Neutrophil (primary cell): ENCODE data around the gene ANGEL1.

Source experiments
- H3K27ac ChIP-seq: fragments of 200-600 bp; sonication (generic); 2 replicates; pipeline ENCODE4 v1.5.1; 2016; ENCODE audit warnings: mild to moderate bottlenecking, moderate library complexity
- H3K27me3 ChIP-seq: fragments of 200-600 bp; sonication (generic); 2 replicates; pipeline ENCODE4 v1.6.0; 2016; ENCODE audit warnings: mild to moderate bottlenecking
- H3K36me3 ChIP-seq: fragments of 200-600 bp; sonication (generic); 2 replicates; pipeline ENCODE4 v1.5.1; 2017
- H3K4me1 ChIP-seq, 2 experiments: fragments of 200-600 bp in 1 of 2; sonication (generic) in 1 of 2; 1 replicate in 1 of 2; 2 replicates in 1 of 2; pipeline versions ENCODE4 v1.5.1 to v1.6.1; 2013 to 2016; ENCODE audit warnings: low read depth in 1 of 2, low read length in 1 of 2, mild to moderate bottlenecking in 1 of 2, moderate library complexity in 1 of 2; ENCODE audit not compliant: control insufficient read depth in 1 of 2, insufficient read depth in 1 of 2
- H3K4me3 ChIP-seq, 2 experiments: fragments of 200-600 bp in 1 of 2; sonication (generic) in 1 of 2; 1 replicate in 1 of 2; 2 replicates in 1 of 2; pipeline ENCODE4 v1.5.1; 2013 to 2016; ENCODE audit warnings: low read depth in 1 of 2, low read length in 1 of 2, mild to moderate bottlenecking in 1 of 2, moderate library complexity in 1 of 2
- H3K9me3 ChIP-seq: fragments of 200-600 bp; sonication (generic); 2 replicates; pipeline ENCODE4 v1.5.1; 2016
- TF ChIP-seq, protein P1 (sequence below): fragments of 200-600 bp; sonication (generic); IDR thresholded peaks from 2 replicates; pipeline ENCODE4 v1.5.1; 2016; ENCODE audit warnings: antibody characterized with exemption

The ANGEL1 gene

DNA sequence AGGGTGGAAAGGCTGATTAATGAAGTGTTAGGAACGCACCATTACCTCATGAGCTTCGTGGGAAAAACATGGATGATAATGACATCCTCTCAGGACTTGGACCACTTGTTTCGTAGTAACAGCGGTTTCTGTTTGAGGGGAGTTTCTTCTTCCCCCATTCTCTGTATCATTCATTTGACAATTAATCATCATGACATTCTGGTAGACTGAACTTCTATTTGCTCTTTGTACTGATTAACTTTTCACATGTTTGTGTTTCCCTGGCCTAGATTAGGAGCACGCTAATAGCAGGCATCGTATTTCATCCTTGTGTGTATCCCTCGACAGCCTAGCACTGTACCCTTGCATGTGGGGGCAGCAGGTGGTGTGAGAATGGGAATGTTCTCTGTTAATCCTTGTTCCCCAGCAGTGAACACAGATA, 21.6 kb upstream of the ANGEL1 start:
- Histone ChIP-seq H3K27me3 (peaks cover 7% of the 10 kb centered on the region), H3K36me3 (no peaks in the 10 kb centered on the region), H3K27ac (no peak overlapping the region), H3K4me1 (no peaks in the 10 kb centered on the region), H3K4me3 (no peak overlapping the region), H3K9me3 (no peaks in the 10 kb centered on the region)
- TF ChIP-seq, protein P1, sequence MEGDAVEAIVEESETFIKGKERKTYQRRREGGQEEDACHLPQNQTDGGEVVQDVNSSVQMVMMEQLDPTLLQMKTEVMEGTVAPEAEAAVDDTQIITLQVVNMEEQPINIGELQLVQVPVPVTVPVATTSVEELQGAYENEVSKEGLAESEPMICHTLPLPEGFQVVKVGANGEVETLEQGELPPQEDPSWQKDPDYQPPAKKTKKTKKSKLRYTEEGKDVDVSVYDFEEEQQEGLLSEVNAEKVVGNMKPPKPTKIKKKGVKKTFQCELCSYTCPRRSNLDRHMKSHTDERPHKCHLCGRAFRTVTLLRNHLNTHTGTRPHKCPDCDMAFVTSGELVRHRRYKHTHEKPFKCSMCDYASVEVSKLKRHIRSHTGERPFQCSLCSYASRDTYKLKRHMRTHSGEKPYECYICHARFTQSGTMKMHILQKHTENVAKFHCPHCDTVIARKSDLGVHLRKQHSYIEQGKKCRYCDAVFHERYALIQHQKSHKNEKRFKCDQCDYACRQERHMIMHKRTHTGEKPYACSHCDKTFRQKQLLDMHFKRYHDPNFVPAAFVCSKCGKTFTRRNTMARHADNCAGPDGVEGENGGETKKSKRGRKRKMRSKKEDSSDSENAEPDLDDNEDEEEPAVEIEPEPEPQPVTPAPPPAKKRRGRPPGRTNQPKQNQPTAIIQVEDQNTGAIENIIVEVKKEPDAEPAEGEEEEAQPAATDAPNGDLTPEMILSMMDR, result no peak

DNA sequence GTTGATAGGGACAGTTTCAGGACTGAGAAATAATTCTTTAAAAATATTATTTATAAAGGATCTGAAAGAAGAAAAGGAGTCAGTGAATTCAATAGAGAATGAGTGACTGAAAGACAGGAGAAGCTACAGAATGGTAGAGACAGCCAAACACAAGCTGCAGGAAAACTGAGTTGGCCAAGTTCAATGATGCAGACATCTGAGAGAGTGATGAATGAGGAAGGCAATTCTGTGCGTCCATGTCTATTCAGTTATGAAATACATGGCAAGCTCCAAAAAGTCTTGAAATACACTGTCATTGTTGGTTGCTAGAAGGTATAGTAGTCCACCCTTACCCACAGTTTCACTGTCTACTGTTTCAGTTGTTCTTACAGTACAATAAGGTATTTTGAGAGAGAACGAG, 20.3 kb upstream of the ANGEL1 start:
- no peaks in the 10 kb centered on the region for H3K27me3 ChIP-seq
- no peak overlapping the region for H3K27ac ChIP-seq
- H3K36me3 ChIP-seq, result no peaks in the 10 kb centered on the region
- TF ChIP-seq, protein P1, result no peak
- H3K4me1 ChIP-seq, result no peaks in the 10 kb centered on the region
- no peak overlapping the region for H3K4me3 ChIP-seq
- no peaks in the 10 kb centered on the region for H3K9me3 ChIP-seq

DNA sequence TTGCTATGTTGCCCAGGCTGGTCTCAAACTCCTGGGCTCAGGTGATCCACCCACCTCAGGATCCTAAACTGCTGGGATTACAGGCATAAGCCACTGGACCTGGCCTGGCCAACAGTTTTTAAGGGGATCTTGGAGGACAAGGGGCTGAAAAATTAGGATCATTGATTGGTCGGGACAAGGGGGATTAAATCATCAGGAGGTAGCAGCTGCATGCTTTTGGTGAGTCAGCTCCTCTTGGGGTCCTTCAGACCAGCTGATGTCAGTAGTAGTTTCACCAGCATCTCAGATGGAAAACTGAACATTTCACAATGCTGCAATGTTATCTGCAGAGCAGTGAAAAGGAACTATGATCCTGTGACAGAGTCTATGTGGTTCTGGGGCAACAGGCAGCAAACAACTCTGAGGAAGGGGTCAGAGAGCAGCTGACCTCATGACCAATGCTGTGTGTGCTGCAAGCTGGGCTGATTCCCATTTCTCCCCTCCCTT, 19.9 kb upstream of the ANGEL1 start:
- no peaks in the 10 kb centered on the region for H3K36me3 ChIP-seq
- H3K9me3 ChIP-seq, result no peaks in the 10 kb centered on the region
- TF ChIP-seq, protein P1, result no peak
- H3K4me1 ChIP-seq, result no peaks in the 10 kb centered on the region
- no peaks in the 10 kb centered on the region for H3K27me3 ChIP-seq
- no peak overlapping the region for H3K27ac ChIP-seq
- no peak overlapping the region for H3K4me3 ChIP-seq

DNA sequence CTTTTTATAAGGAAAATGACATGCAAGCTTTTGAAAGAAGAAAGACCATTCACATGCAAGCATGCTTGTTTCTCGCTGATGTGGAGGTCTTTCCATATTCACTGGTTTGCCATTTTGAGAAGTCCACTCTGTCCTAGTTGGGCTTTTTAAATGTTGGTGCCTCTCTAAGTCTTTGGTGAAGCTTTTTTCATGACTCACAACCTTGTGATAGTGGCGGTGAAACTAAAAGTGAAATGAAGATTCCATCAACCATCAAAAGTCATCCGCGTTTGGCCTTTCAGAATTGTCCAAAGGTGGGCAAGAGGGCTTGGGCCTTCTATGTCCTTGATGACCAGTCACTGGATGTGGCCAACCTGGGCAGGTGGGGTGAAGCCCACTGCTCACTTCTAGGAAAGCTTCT, 17.9 kb upstream of the ANGEL1 start:
- TF ChIP-seq, protein P1, result no peak
- Histone ChIP-seq H3K27ac (no peak overlapping the region), H3K4me1 (no peaks in the 10 kb centered on the region), H3K4me3 (no peak overlapping the region), H3K36me3 (no peaks in the 10 kb centered on the region), H3K9me3 (no peaks in the 10 kb centered on the region), H3K27me3 (no peaks in the 10 kb centered on the region)

DNA sequence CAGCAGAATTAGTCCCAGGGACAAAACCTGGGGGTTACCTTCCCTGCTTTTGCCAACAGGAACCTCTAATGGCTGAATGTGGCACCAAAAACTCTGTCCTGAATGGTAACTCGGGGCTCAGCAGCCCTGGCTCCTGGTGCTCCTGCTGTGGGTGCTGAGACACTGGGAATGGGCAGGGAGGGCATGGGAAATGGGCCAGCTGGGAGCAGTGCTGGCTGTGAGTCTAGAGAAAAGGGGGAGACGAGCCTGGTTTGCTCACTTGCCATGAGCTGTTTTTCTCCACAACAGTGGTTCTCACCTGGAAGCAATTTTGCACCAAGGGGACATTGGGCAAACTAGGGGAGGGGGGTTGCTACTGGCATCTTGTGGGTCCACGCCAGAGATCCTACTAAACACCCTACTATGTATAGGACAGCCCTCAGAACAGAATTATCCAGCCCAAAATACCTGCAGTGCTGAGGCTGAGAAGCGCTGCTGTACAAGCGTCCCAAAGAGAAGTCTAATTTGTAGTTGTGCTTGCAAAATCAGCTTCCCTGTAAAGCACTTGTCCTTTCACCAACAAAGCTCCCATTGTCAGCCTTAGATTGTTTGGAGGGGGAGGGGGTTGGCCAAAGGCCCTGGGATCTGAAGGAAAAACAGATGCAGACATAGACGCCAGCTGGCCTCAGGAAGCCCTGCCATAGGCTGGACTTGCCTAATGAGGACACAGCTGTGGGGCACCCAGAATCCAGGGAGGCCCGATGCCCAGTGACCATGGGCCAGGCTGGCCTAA, 17.2 kb upstream of the ANGEL1 start:
- peaks cover 4% of the 10 kb centered on the region for H3K27me3 ChIP-seq
- H3K27ac ChIP-seq, result no peak overlapping the region
- no peaks in the 10 kb centered on the region for H3K9me3 ChIP-seq
- TF ChIP-seq, protein P1, result no peak
- no peaks in the 10 kb centered on the region for H3K4me1 ChIP-seq
- H3K36me3 ChIP-seq, result no peaks in the 10 kb centered on the region
- H3K4me3 ChIP-seq, result no peak overlapping the region
